PFSK-1 (cell line): Measurements from ENCODE around the gene PPL.

Experiments
- FOXP2 ChIP-seq: optimal IDR thresholded peaks from 2 replicates; pipeline ENCODE3; 2011; ENCODE audit warnings: borderline replicate concordance, control low read depth, inconsistent platforms; ENCODE audit not compliant: insufficient read depth; ENCODE audit errors: extremely low read length, extremely low read depth
- POLR2AphosphoS5 ChIP-seq: IDR thresholded peaks from 2 replicates; pipeline ENCODE4 v1.6.1; 2012; ENCODE audit warnings: low read depth, mild to moderate bottlenecking, control low read depth, low read length, moderate library complexity
- REST ChIP-seq, 2 experiments: IDR thresholded peaks; 2 replicates each; pipeline versions ENCODE4 v1.6.1 to v1.8.0; 2011 to 2012; ENCODE audit warnings: low read depth in 2 of 2, low read length in 2 of 2, control low read depth in 1 of 2, inconsistent platforms in 1 of 2, mild to moderate bottlenecking in 1 of 2, moderate library complexity in 1 of 2; ENCODE audit not compliant: insufficient read depth in 1 of 2
- SIN3A ChIP-seq: IDR thresholded peaks from 2 replicates; pipeline ENCODE4 v1.6.1; 2012; ENCODE audit warnings: mild to moderate bottlenecking, low read length, moderate library complexity, borderline replicate concordance; ENCODE audit not compliant: insufficient read depth
- TAF1 ChIP-seq: IDR thresholded peaks from 2 replicates; pipeline ENCODE4 v1.6.1; 2012; ENCODE audit warnings: low read length, control low read depth, borderline replicate concordance; ENCODE audit not compliant: insufficient read depth

Gene PPL

DNA sequence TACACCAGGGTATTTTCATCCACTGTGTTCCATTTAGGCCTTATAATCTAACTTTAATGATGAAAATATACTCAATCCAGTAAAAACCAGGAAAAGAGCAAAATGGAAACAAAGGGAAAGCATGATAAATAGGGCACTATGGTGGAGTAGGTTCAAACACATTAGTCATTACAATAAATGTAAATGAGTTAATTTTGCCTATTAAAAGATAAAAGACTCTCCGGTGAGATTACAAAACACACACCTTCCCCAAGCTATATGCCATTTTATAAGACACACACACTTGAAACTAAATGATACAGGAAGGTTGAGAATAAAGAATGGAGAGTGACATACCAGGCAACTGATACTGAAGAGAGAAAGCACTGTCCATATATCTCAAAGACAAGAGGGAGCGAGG lies 10.0 kb downstream of the PPL start:
- TF ChIP-seq FOXP2: no peak
- TF ChIP-seq POLR2AphosphoS5: no peak
- no peak for TF ChIP-seq TAF1
- no peak for TF ChIP-seq REST (IDR thresholded peaks at IDR 0.05; ENCODE audit: insufficient read depth in 1 of 2, low read depth in 2 of 2, low read length in 2 of 2)
- no peak for TF ChIP-seq SIN3A

DNA sequence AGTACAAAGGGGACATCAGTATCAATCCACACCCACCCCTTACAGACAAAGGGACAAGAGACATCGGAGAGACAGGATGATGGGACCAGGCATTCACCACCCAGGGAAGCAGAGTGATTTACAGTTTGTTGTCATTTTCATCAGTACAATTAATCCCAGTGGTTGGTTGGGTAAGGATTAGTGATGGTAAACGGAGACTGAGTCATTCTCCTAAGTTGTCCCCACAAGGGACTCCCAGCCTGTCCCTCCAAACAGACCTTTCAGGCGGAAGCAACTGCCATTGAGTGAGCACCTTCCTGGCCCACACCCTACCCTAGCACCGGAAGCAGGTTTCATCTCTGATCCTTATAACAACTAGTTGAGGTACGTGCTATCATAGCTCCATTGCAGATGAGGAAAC lies 11.2 kb downstream of the PPL start:
- TF ChIP-seq FOXP2 (no peak), POLR2AphosphoS5 (no peak), SIN3A (no peak), REST (IDR thresholded peaks at IDR 0.05; ENCODE audit: insufficient read depth in 1 of 2, low read depth in 2 of 2, low read length in 2 of 2) (no peak), TAF1 (no peak)

DNA sequence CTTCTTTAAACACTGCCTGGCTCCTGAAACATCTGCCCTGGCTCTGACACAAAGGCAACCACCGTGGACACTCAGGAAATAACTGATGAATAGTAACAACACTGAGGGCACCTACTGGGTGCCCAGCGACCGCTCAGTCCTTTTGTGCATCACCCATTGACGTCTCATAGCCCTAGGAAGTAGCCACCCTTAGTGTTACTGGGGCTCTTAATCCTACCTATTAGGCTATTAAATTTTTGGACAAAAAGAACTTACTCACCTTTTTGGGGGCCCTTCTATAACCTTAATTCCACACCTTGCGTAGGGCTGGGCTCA lies 11.7 kb downstream of the PPL start:
- TF ChIP-seq SIN3A (no peak), REST (IDR thresholded peaks at IDR 0.05; ENCODE audit: insufficient read depth in 1 of 2, low read depth in 2 of 2, low read length in 2 of 2) (no peak), TAF1 (no peak), FOXP2 (no peak), POLR2AphosphoS5 (no peak)

- no peak for TF ChIP-seq TAF1
- no peak for TF ChIP-seq REST (IDR thresholded peaks at IDR 0.05; ENCODE audit: insufficient read depth in 1 of 2, low read depth in 2 of 2, low read length in 2 of 2)
- TF ChIP-seq POLR2AphosphoS5: no peak
- TF ChIP-seq FOXP2: no peak
- no peak for TF ChIP-seq SIN3A
These were observed 12.2 kb downstream of the PPL start for GRCh38 chr16:4924593-4925292.

- TF ChIP-seq REST (IDR thresholded peaks at IDR 0.05; ENCODE audit: insufficient read depth in 1 of 2, low read depth in 2 of 2, low read length in 2 of 2) (no peak), FOXP2 (no peak)
These were observed 13.1 kb downstream of the PPL start for GRCh38 chr16:4923853-4924252.
